GM19238 (cell line): ENCODE results near the gene LPCAT3.

Experiments used
- DNase-seq: peaks from one replicate; pipeline ENCODE4 v3.0.0; 2011; ENCODE audit warnings: low spot score; ENCODE audit not compliant: insufficient read length

LPCAT3 gene

DNA sequence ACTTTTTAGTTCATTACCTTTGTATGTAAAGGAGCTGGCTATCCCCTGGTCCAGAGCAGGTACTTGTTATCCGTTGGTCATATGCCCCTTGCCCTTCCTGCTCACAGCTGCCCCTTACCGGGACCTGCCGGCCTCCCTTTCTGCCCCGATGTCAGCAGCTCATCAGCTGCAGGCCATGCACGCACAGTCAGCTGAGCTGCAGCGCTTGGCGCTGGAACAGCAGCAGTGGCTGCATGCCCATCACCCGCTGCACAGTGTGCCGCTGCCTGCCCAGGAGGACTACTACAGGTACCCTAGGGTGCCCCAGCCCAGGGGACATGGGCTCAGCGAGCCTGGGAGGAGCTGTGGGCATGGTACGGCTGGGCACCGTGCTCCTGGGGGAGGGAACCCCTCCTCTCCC lies 77.0 kb downstream of the LPCAT3 start:
- no peak for DNase-seq

GRCh38 chr12:6939191-6939540 lies 79.1 kb downstream of the LPCAT3 start:
- no peak for DNase-seq

DNA sequence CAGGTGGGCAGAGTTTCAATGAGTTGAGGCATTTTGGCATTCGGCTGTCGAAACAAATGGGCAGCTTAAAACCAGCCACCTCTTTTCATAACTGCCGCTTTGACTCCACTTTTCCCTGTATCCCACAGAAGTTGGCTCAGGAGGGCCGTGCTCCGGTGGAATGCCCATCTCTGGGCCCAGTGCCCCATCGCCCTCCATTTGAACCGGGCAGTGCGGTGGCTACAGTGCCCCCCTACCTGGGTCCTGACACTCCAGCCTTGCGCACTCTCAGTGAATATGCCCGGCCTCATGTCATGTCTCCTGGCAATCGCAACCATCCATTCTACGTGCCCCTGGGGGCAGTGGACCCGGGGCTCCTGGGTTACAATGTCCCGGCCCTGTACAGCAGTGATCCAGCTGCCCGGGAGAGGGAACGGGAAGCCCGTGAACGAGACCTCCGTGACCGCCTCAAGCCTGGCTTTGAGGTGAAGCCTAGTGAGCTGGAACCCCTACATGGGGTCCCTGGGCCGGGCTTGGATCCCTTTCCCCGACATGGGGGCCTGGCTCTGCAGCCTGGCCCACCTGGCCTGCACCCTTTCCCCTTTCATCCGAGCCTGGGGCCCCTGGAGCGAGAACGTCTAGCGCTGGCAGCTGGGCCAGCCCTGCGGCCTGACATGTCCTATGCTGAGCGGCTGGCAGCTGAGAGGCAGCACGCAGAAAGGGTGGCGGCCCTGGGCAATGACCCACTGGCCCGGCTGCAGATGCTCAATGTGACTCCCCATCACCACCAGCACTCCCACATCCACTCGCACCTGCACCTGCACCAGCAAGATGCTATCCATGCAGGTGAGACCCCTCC lies 79.7 kb downstream of the LPCAT3 start:
- DNase-seq = no peak

GRCh38 chr12:6937481-6938352 lies 80.6 kb downstream of the LPCAT3 start:
- DNase-seq = peak; percentile 84

DNA sequence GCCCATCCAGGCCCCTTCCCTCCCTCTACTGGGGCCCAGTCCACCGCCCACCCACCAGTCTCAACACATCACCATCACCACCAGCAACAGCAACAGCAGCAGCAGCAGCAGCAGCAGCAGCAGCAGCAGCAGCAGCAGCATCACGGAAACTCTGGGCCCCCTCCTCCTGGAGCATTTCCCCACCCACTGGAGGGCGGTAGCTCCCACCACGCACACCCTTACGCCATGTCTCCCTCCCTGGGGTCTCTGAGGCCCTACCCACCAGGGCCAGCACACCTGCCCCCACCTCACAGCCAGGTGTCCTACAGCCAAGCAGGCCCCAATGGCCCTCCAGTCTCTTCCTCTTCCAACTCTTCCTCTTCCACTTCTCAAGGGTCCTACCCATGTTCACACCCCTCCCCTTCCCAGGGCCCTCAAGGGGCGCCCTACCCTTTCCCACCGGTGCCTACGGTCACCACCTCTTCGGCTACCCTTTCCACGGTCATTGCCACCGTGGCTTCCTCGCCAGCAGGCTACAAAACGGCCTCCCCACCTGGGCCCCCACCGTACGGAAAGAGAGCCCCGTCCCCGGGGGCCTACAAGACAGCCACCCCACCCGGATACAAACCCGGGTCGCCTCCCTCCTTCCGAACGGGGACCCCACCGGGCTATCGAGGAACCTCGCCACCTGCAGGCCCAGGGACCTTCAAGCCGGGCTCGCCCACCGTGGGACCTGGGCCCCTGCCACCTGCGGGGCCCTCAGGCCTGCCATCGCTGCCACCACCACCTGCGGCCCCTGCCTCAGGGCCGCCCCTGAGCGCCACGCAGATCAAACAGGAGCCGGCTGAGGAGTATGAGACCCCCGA lies 81.4 kb downstream of the LPCAT3 start:
- DNase-seq = no peak

DNA sequence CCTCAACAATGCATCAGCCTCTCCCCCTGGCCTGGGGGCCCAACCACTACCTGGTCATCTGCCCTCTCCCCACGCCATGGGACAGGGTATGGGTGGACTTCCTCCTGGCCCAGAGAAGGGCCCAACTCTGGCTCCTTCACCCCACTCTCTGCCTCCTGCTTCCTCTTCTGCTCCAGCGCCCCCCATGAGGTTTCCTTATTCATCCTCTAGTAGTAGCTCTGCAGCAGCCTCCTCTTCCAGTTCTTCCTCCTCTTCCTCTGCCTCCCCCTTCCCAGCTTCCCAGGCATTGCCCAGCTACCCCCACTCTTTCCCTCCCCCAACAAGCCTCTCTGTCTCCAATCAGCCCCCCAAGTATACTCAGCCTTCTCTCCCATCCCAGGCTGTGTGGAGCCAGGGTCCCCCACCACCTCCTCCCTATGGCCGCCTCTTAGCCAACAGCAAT lies 82.1 kb downstream of the LPCAT3 start:
- DNase-seq = no peak

- DNase-seq = no peak
Measured at GRCh38 chr12:6935371-6936193, 82.7 kb downstream of the LPCAT3 start.

DNA sequence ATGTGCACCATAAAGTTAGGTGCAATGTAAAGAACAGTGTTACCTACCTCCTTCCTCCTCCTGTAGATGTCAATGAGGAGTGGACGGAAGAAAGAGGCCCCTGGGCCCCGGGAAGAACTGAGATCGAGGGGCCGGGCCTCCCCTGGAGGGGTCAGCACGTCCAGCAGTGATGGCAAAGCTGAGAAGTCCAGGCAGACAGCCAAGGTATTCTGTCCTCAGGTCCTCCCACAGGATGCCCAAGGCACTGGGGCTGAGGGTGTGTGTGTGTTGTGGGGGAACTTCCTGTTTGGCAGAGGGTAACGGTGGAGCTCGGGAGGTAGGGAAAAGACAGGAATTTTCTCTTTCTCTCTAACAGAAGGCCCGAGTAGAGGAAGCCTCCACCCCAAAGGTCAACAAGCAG lies 84.2 kb downstream of the LPCAT3 start:
- DNase-seq = no peak

DNA sequence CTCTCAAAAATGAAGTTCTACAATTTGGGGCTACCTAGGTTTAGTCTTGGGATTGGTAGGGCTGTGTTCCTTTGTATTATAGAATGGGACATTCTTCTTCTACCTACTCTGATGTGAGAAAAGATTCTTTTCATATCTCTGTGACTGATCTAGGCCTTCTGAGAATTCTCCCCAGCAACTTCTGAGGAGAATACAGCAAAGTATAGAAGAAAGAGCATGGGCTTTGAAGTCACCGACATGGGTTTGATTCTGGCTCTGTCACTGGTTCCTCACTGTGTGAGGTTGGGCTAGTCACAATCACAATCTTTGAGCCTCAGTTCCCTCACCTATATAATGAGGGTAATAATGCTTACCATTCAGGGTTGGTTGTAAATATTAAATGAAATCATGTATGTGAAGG lies 85.5 kb downstream of the LPCAT3 start:
- DNase-seq = no peak

DNA sequence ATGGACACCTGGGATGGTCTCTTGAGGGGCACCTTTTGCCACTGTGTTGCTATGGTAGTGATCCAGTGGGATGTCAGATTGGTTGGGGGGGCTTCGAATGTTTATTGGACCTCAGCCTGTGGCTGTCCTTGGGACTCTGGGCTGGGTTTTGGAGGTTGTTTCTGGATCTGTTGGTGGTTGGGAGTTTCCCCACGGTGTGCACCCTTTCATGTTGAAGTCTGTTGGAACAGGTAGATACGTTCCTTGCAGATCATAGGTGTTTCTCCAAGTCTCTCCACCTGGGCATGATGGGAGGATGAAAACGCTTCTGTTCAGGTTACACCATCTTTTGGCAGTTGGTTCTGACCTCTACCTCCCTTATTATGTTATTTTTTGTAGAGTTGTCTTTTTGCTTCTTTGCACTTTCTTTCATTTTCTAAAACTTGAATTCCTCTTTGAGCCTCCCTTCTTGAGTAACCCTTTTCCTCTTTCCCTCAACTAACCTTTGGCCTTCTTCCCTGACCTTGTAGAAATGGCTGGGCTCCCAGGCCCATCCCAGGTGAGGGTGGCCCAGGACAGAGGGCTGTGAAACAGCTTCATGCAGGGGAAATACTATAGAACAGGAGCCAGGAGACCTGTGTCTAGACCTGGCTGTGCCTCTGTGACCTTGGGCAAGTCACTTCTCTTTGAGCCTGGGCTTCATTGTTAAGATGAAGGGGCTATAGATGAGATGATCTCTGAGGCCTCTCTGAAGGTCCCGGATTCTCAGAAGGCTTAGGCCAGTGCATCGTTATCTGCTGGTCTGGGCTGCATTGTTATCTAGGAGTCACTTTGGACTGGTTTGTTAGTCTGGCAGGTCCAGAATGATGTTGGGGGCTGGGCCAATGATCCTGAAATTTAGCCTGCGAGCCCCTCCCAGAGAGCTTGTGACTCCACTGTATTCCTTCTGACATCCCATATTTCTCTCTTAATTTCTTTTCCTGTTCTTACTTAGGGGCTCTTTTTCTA lies 88.5 kb downstream of the LPCAT3 start:
- no peak for DNase-seq

GRCh38 chr12:6928703-6929407 lies 89.4 kb downstream of the LPCAT3 start:
- DNase-seq = no peak

DNA sequence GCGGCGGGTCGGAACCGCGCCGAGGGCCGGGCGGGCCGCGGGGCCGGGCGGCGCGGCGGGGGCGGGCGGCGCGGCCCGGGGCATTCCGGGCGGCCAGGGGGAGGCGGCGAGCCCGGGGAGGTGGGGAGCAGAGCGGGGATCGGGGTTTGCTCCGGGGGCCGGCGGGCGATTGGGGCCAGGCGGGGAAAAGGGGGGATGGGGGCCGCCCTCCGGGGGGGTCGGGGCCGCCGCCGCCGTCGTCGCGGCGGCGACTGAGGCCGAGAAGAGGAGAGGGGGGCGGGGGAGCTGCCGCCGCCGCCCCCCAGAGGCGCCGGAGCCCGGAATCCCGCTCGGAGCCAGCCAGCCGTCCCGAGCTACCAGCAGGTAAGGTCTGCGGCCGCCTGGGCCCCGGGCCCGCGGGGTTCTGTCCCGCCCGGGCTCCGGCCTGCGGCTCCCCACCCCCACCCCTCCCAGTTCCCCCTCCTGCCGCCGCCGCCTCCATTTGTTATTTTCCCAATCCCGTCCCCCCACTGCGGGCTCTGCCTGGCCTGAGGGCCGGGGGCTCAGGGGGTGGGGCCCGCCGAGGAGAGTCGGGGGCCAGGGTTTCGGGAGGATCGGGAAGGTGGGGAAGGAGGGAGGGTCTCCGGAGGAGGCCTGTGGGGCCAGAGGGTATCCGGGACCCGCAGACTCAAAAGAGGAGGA lies 90.1 kb downstream of the LPCAT3 start:
- peak; percentile 53 for DNase-seq

GRCh38 chr12:6927379-6928021 lies 90.8 kb downstream of the LPCAT3 start, which contains the start of gene ATN1:
Gene ATN1, plus strand, starts transcription at chr12:6927959. Its CDS starts 6,043 bp downstream, at chr12:6934002.
- peak; percentile 68 for DNase-seq
